GM23338 (cell line): ENCODE results near the gene PFKP. TPM values are rescaled to one million over a fixed set of nuclear protein-coding genes. Genes with fewer than 3 reads are reported as not detected.

ENCODE experiments used
- ATAC-seq: fragments of 200-7000 bp; cut with Tn5 transposase; 3 replicates; pipeline ENCODE4 v1.9.1; 2020
- DNase-seq: peaks from one replicate; pipeline ENCODE4 v3.0.0-alpha.2; 2015; ENCODE audit warnings: low spot score
- H2AFZ ChIP-seq: fragments of 200-600 bp; sonication (generic); 2 replicates; pipeline ENCODE4 v1.8.0; 2016; ENCODE audit warnings: antibody characterized with exemption, mild to moderate bottlenecking, moderate library complexity
- H3F3A ChIP-seq: fragments of 200-600 bp; sonication (generic); replicated peaks from 2 replicates; pipeline ENCODE4 v1.8.0; 2017; ENCODE audit warnings: antibody characterized with exemption, mixed run types, low read depth
- H3K27ac ChIP-seq: fragments of 200-600 bp; sonication (generic); 2 replicates; pipeline ENCODE4 v1.6.1; 2016; ENCODE audit warnings: low read depth
- H3K27me3 ChIP-seq: fragments of 200-600 bp; sonication (generic); 2 replicates; pipeline ENCODE4 v1.8.0; 2016; ENCODE audit warnings: mild to moderate bottlenecking, mixed run types, moderate library complexity; ENCODE audit not compliant: insufficient read depth
- H3K36me3 ChIP-seq: fragments of 200-600 bp; sonication (generic); 2 replicates; pipeline ENCODE4 v1.8.0; 2016; ENCODE audit warnings: mild to moderate bottlenecking; ENCODE audit not compliant: insufficient read depth
- H3K4me1 ChIP-seq: fragments of 200-600 bp; sonication (generic); 2 replicates; pipeline ENCODE4 v1.8.0; 2016; ENCODE audit warnings: mild to moderate bottlenecking, moderate library complexity; ENCODE audit not compliant: insufficient read depth
- H3K4me2 ChIP-seq: fragments of 200-600 bp; sonication (generic); 2 replicates; pipeline ENCODE4 v1.7.1; 2017; ENCODE audit warnings: mixed run types
- H3K4me3 ChIP-seq: fragments of 200-600 bp; sonication (generic); 2 replicates; pipeline ENCODE4 v1.6.1; 2016; ENCODE audit warnings: mixed run types
- H3K79me2 ChIP-seq: fragments of 200-600 bp; sonication (generic); replicated peaks from 2 replicates; pipeline ENCODE4 v1.8.0; 2017; ENCODE audit warnings: mild to moderate bottlenecking; ENCODE audit not compliant: insufficient read depth
- H3K9me2 ChIP-seq: fragments of 200-600 bp; sonication (generic); 2 replicates; pipeline ENCODE4 v1.8.0; 2017; ENCODE audit not compliant: insufficient read depth
- H4K20me1 ChIP-seq: fragments of 200-600 bp; sonication (generic); replicated peaks from 2 replicates; pipeline ENCODE4 v1.8.0; 2017; ENCODE audit warnings: mild to moderate bottlenecking; ENCODE audit not compliant: insufficient read depth
- H3K27ac Mint-ChIP-seq: 2 replicates; pipeline ENCODE4 v1.8.0; 2020; ENCODE audit warnings: inconsistent platforms, mild to moderate bottlenecking, moderate library complexity, mixed read lengths
- H3K27me3 Mint-ChIP-seq: 3 replicates; pipeline ENCODE4 v1.8.0; 2022; ENCODE audit warnings: low read depth, mild to moderate bottlenecking, moderate library complexity, mixed read lengths, inconsistent platforms; ENCODE audit not compliant: insufficient read depth, poor library complexity
- H3K36me3 Mint-ChIP-seq: 3 replicates; pipeline ENCODE4 v1.8.0; 2021; ENCODE audit warnings: low read depth, mild to moderate bottlenecking, inconsistent platforms, moderate library complexity, mixed read lengths
- H3K4me1 Mint-ChIP-seq: 3 replicates; pipeline ENCODE4 v1.8.0; 2020; ENCODE audit warnings: mild to moderate bottlenecking, inconsistent platforms, mixed read lengths
- H3K4me3 Mint-ChIP-seq: 3 replicates; pipeline ENCODE4 v1.8.0; 2021; ENCODE audit warnings: moderate library complexity, mild to moderate bottlenecking, inconsistent platforms, mixed read lengths
- H3K9me3 Mint-ChIP-seq: 3 replicates; pipeline ENCODE4 v1.8.0; 2020; ENCODE audit warnings: moderate library complexity, mild to moderate bottlenecking, inconsistent platforms, mixed read lengths
- CREB1 ChIP-seq: fragments of 250-450 bp; sonication (Bioruptor Pico); IDR thresholded peaks from 2 replicates; pipeline ENCODE4 v1.5.0; 2020; ENCODE audit warnings: low read depth, mild to moderate bottlenecking, moderate library complexity
- CTCF ChIP-seq, 2 experiments: fragments of 200-600 bp in 1 of 2; sonication (generic) in 1 of 2; conservative IDR thresholded peaks; 2 replicates each; pipeline versions ENCODE4 v1.5.1 to v1.6.1; 2016 to 2017; ENCODE audit warnings: antibody characterized with exemption in 2 of 2, low read depth in 2 of 2, mild to moderate bottlenecking in 2 of 2, moderate library complexity in 1 of 2
- ETS1 ChIP-seq: IDR thresholded peaks from 2 replicates; pipeline ENCODE4 v1.6.1; 2016; ENCODE audit warnings: antibody characterized with exemption
- EZH2 ChIP-seq: fragments of 200-600 bp; sonication (generic); IDR thresholded peaks from one replicate; pipeline ENCODE4 v1.8.0; 2017; ENCODE audit warnings: antibody characterized with exemption, mild to moderate bottlenecking, low read depth; ENCODE audit not compliant: unreplicated experiment
- EZH2phosphoT487 ChIP-seq: fragments of 200-600 bp; sonication (generic); IDR thresholded peaks from one replicate; pipeline ENCODE4 v1.8.1; 2018; ENCODE audit warnings: antibody characterized with exemption; ENCODE audit not compliant: unreplicated experiment
- JUNB ChIP-seq: IDR thresholded peaks from one replicate; pipeline ENCODE4 v1.6.1; 2016; ENCODE audit warnings: antibody characterized with exemption; ENCODE audit not compliant: unreplicated experiment
- NANOG ChIP-seq: IDR thresholded peaks from 2 replicates; pipeline ENCODE4 v1.6.1; 2016; ENCODE audit warnings: antibody characterized with exemption, borderline replicate concordance
- POLR2AphosphoS5 ChIP-seq: IDR thresholded peaks from 2 replicates; pipeline ENCODE4 v1.6.1; 2016; ENCODE audit warnings: antibody characterized with exemption, low read depth
- REST ChIP-seq: IDR thresholded peaks from one replicate; pipeline ENCODE4 v1.6.1; 2018; ENCODE audit warnings: antibody characterized with exemption; ENCODE audit not compliant: unreplicated experiment
- STAT1 ChIP-seq: IDR thresholded peaks from one replicate; pipeline ENCODE4 v1.6.1; 2016; ENCODE audit warnings: antibody characterized with exemption; ENCODE audit not compliant: unreplicated experiment
- ZNF114 ChIP-seq: fragments of 250-450 bp; sonication (Bioruptor Pico); IDR thresholded peaks from 2 replicates; pipeline ENCODE4 v1.5.0; 2020; ENCODE audit warnings: mild to moderate bottlenecking, moderate library complexity
- ZNF331 ChIP-seq: fragments of 250-450 bp; sonication (Bioruptor Pico); IDR thresholded peaks from 2 replicates; pipeline ENCODE4 v1.5.0; 2020; ENCODE audit warnings: low read depth, mild to moderate bottlenecking, moderate library complexity
- ZNF462 ChIP-seq: fragments of 250-450 bp; sonication (Bioruptor Pico); IDR thresholded peaks from 2 replicates; pipeline ENCODE4 v1.5.0; 2020; ENCODE audit warnings: mild to moderate bottlenecking, moderate library complexity
- polyA plus RNA-seq: library from polyadenylated mRNA; unstranded; fragments of >200 nt; fragmentation: Nextera tagmentation; extraction: Ambion mirVana; gene quantifications from 2 replicates; pipeline ENCODE4 v1.2.1, GENCODE V29; 2016
- total RNA-seq: library from RNA; depleted of rRNA; stranded (reverse); fragments of >200 nt; shearing (Covaris generic); gene quantifications from 2 replicates; pipeline ENCODE4 v1.2.3, GENCODE V29; 2014

The PFKP gene
- total and polyA plus RNA-seq, 2 experiments from 2014 or later, result 56.3 to 120 TPM

GRCh38 chr10:3023892-3024291, 43.5 kb upstream of the PFKP start:
- Histone ChIP-seq H3K27me3 (no peaks in the 10 kb centered on the region), H3K4me2 (no peak overlapping the region), H3K4me1 (no peaks in the 10 kb centered on the region), H3F3A (no peaks in the 10 kb centered on the region), H3K4me3 (no peak overlapping the region), H4K20me1 (no peaks in the 10 kb centered on the region), H3K27ac (no peak overlapping the region), H3K36me3 (no peaks in the 10 kb centered on the region), H2AFZ (no peak overlapping the region), H3K79me2 (no peaks in the 10 kb centered on the region), H3K9me2 (peaks cover 12% of the 10 kb centered on the region; the same call in 1 of the 2 replicates)
- Mint-ChIP-seq H3K4me1 (no peaks in the 10 kb centered on the region), H3K4me3 (no peak overlapping the region), H3K36me3 (no peaks in the 10 kb centered on the region; the same call in 2 of the 3 replicates), H3K27ac (no peak overlapping the region), H3K27me3 (peaks cover 8% of the 10 kb centered on the region), H3K9me3 (peaks cover 11% of the 10 kb centered on the region)
- no peak for DNase-seq
- no peak for ATAC-seq
- TF ChIP-seq JUNB (no peak), ETS1 (no peak), ZNF331 (CRISPR knock-in tag) (no peak), ZNF114 (CRISPR knock-in tag) (no peak), CREB1 (CRISPR knock-in tag) (no peak), POLR2AphosphoS5 (no peak), NANOG (no peak), EZH2 (no peak), CTCF (conservative IDR thresholded peaks at IDR 0.05; ENCODE audit: low read depth in 2 of 2) (no peak), STAT1 (no peak), ZNF462 (CRISPR knock-in tag) (no peak), REST (no peak), EZH2phosphoT487 (no peak)
